ENCODE data around the gene UBE2I.

UBE2I gene

DNA sequence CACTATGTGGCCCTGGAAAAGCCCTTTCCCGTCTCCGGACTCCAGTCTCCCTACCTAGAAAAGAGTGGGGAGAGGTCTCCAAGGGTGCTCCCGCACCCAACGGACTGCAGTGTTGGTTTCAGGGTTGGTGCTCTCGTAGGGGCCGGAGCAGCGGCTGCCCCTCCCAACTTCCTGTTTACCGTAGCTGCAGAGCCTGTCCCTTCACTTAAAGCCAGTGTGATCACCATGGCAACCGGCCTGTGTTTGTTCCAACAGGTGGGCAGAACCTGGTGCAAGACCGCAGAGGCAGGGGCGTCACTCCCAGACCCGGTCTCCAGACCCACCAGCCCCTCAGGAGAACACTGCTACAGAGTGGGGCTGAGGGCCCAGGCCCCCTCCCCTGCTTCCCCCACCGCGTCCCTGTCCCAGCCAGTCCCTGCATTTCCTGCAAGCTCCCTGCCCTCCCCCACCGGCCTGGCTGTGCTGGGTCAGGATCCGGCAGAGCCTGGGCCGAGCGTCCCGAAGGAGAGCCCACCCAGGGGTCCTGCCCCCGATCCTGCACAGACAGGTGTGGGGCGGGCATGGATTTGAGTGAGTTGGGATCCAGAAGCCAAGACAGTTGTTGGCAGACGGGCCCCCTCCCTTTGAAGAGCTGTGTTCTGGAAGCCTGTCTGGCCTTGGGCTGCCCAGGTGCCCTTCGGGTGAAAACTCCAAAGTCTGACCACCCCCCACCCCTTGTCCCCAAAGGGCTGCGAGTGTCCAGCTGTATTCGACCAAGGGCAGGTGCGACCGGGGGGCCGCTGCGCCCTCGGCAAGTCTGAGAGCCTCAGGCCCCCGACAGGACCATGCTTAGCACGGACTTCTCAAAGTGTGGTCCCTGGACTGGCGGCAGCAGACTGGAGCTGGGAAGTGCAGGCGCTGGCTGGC, 22.5 kb downstream of the UBE2I start:
- H3K79me2 ChIP-seq (ENCODE audit: low read length): no peaks in the 10 kb centered on the region
- H3K9me3 ChIP-seq (ENCODE audit: insufficient read depth, low read length): no peaks in the 10 kb centered on the region
- H3K4me3 ChIP-seq (ENCODE audit: low read length): peak overlapping the region; percentile 16; the same call in 1 of the 2 replicates
- H3K9ac ChIP-seq (ENCODE audit: low read length): no peak overlapping the region
- no peaks in the 10 kb centered on the region for H4K20me1 ChIP-seq (ENCODE audit: insufficient read depth, low read length)
- H3K4me1 ChIP-seq (ENCODE audit: low read length): peaks cover 18% of the 10 kb centered on the region
- H2AFZ ChIP-seq (ENCODE audit: low read depth, low read length): no peak overlapping the region
- H3K27me3 ChIP-seq (ENCODE audit: low read depth, low read length): peaks cover 11% of the 10 kb centered on the region; the same call in 1 of the 2 replicates
- H3K4me2 ChIP-seq (ENCODE audit: low read length): peak overlapping the region; percentile 42
- no peaks in the 10 kb centered on the region for H3K36me3 ChIP-seq (replicated peaks; ENCODE audit: low read depth, low read length)
- TF ChIP-seq EZH2phosphoT487 (IDR thresholded peaks at IDR 0.05; ENCODE audit: low read depth): no peak
- TF ChIP-seq, protein P1, sequence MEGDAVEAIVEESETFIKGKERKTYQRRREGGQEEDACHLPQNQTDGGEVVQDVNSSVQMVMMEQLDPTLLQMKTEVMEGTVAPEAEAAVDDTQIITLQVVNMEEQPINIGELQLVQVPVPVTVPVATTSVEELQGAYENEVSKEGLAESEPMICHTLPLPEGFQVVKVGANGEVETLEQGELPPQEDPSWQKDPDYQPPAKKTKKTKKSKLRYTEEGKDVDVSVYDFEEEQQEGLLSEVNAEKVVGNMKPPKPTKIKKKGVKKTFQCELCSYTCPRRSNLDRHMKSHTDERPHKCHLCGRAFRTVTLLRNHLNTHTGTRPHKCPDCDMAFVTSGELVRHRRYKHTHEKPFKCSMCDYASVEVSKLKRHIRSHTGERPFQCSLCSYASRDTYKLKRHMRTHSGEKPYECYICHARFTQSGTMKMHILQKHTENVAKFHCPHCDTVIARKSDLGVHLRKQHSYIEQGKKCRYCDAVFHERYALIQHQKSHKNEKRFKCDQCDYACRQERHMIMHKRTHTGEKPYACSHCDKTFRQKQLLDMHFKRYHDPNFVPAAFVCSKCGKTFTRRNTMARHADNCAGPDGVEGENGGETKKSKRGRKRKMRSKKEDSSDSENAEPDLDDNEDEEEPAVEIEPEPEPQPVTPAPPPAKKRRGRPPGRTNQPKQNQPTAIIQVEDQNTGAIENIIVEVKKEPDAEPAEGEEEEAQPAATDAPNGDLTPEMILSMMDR (IDR thresholded peaks at IDR 0.05; ENCODE audit: low read depth, low read length): no peak
- no peak overlapping the region for H3K27ac ChIP-seq (ENCODE audit: low read length)

DNA sequence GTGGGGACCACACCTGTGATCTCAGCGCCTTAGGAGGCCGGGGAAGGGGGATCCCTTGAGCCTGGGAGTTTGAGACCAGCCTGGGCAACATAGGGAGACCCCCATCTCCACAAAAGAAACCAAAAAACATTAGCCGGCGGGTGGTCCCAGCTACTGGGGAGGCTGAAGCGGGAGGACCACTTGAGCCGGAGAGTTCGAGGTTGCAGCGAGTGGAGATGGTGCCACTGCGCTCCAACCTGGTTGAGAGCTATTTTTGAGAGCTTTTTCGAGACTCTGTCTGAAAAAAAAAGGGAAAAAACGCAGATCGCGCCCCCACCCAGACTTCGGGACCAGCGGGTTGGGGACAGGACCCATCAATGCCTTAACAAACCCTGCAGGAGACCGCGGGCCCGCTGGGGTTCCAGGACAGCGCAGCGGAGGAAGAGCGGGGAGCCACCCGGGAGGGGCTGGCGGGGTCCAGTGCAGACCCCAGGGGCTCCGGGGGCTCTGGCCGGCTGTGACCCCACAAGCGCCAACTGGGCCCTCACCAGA, 23.2 kb downstream of the UBE2I start:
- Histone ChIP-seq H3K4me2 (ENCODE audit: low read length) (no peak overlapping the region), H3K9me3 (ENCODE audit: insufficient read depth, low read length) (no peaks in the 10 kb centered on the region), H4K20me1 (ENCODE audit: insufficient read depth, low read length) (no peaks in the 10 kb centered on the region), H3K27me3 (ENCODE audit: low read depth, low read length) (peaks cover 15% of the 10 kb centered on the region; the same call in 1 of the 2 replicates), H3K79me2 (ENCODE audit: low read length) (no peaks in the 10 kb centered on the region), H3K36me3 (replicated peaks; ENCODE audit: low read depth, low read length) (no peaks in the 10 kb centered on the region), H3K9ac (ENCODE audit: low read length) (no peak overlapping the region), H3K27ac (ENCODE audit: low read length) (no peak overlapping the region), H3K4me1 (ENCODE audit: low read length) (peaks cover 19% of the 10 kb centered on the region), H2AFZ (ENCODE audit: low read depth, low read length) (no peak overlapping the region), H3K4me3 (ENCODE audit: low read length) (no peak overlapping the region)
- no peak for TF ChIP-seq EZH2phosphoT487 (IDR thresholded peaks at IDR 0.05; ENCODE audit: low read depth)
- TF ChIP-seq, protein P1 (IDR thresholded peaks at IDR 0.05; ENCODE audit: low read depth, low read length): no peak

DNA sequence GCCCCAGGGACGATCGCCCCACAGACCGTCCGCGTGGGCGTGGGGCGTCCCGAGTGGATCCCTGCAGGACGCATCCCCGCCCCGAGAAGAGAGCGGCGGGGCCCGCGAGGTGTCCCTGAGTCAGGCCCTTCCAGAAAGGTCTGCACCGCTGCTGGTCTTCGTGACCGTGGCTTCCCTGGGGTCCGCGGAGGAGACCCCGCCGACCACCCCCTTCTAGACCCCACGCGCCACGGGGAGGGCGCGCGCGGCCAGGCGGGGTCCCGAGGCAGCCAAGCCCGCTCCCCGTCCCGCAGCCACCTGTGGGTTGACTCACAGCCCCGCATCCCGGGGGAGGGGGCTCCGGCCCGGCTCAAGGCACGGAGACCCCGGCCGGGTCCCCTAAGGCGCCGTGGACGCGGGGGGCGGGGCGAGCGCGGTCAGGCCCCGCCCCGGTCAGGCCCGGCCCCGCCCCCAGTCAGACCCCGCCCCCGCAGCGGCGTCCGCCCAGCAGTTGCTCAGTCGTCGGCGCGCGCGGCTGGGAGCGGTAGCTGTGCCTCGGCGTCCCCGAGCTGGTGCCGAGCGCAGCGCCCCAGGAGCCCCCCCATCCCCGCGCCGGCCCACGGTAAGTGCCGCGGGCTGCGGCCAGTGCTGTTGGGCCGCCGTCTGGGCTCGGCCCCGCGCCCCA, 23.8 kb downstream of the UBE2I start, which contains the start of gene BAIAP3:
BAIAP3 (plus strand) TSS at position 497 of the 664 bp plus-strand sequence. CDS start 4,905 bp downstream, outside the sequence.
- no peak within 1 kb of the TSS for H3K9ac ChIP-seq (ENCODE audit: low read length)

More for the DNA sequence above, 23.8 kb downstream of the UBE2I start, which contains the start of gene BAIAP3:
- no peak for TF ChIP-seq EZH2phosphoT487 (IDR thresholded peaks at IDR 0.05; ENCODE audit: low read depth)
- TF ChIP-seq, protein P1 (IDR thresholded peaks at IDR 0.05; ENCODE audit: low read depth, low read length): no peak
- no peaks in the 10 kb centered on the region for H3K9me3 ChIP-seq (ENCODE audit: insufficient read depth, low read length)
- H3K27ac ChIP-seq (ENCODE audit: low read length): no peak within 1 kb of the TSS
- H2AFZ ChIP-seq (ENCODE audit: low read depth, low read length): no peak within 1 kb of the TSS
- H3K36me3 ChIP-seq (replicated peaks; ENCODE audit: low read depth, low read length): no peaks in the 10 kb centered on the region
- no peak within 1 kb of the TSS for H3K4me3 ChIP-seq (ENCODE audit: low read length)
- no peaks in the 10 kb centered on the region for H4K20me1 ChIP-seq (ENCODE audit: insufficient read depth, low read length)
- peaks cover 24% of the 10 kb centered on the region for H3K4me1 ChIP-seq (ENCODE audit: low read length)
- H3K79me2 ChIP-seq (ENCODE audit: low read length): no peaks in the 10 kb centered on the region
- H3K27me3 ChIP-seq (ENCODE audit: low read depth, low read length): peaks cover 15% of the 10 kb centered on the region; the same call in 1 of the 2 replicates
- H3K4me2 ChIP-seq (ENCODE audit: low read length): no peak within 1 kb of the TSS
